NCI-H774 (cell line): Measurements from ENCODE around the gene VPS8.
"Not testable (repeated sequence)": the region's sequence is repeated elsewhere in the genome, so short reads cannot be mapped to it uniquely, and the experiment has no call there.

Source experiments
- DNase-seq: peaks from one replicate; lab custom pipeline; 2025; lab: John Stamatoyannopoulos, UW

The VPS8 gene

DNA sequence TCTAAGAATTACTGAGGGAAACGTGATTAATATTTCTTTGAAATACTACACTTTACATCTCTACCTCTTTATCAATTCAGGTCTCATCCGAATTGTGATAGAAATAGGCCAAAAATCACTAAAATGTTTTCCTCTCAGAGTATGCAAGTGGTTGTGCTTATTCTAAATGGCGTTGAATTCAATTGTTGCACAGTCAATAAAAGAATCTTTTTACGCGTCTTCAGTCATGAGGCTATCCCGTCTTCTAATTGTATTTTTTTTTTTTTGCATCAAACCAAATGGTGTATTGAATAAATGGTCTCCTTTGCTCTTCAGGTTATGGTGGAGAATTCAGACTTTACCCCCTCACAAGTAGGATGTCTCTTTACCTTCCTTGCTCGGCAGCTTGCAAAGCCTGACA, 112.6 kb downstream of the VPS8 start:
- no peak for DNase-seq

GRCh38 chr3:184927796-184928315, 115.9 kb downstream of the VPS8 start:
- peak; percentile 39 for DNase-seq

- DNase-seq = no peak
Observed at GRCh38 chr3:184932777-184933176, 120.8 kb downstream of the VPS8 start.

- DNase-seq = no peak
Observed at GRCh38 chr3:184937611-184938010, 125.6 kb downstream of the VPS8 start.

DNA sequence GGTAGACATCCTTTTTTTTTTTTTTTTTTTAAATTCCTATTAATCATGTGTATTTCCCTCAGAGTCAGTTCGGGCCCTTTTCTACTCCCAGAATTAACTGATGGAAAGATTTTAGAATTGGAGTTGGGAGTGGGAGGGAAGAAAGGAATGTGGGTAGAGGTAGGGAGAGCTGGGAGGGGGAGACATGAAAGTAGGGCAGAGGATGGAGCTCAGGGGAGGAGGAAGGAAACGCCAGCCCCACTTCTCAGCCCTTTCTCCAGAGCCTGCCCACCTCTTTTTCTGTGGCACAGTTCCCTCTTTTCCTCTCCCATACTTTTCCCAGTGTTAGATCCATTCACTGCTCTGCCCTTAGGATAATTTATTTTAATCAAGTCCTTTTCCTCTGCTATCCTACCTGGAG, 129.4 kb downstream of the VPS8 start:
- DNase-seq = no peak

DNA sequence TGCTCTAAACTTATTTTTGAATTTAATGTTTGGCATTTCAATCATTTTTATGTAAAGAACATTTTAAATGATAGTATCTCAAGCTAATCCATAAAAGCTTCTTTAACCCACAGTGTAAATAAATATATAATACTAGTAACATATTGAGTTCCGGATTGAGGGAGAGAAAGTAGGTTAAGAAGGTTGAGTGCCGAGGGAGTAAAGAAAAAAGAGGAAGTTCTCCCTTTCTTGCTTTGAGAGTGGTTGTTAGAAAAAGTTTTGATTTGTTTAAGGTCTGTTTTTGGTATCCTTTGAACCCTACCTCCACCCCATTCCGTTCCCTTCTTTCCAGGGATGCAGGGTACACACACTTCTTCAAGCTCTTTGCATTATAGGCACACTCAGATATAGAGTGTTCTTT, 130.8 kb downstream of the VPS8 start:
- DNase-seq = no peak

DNA sequence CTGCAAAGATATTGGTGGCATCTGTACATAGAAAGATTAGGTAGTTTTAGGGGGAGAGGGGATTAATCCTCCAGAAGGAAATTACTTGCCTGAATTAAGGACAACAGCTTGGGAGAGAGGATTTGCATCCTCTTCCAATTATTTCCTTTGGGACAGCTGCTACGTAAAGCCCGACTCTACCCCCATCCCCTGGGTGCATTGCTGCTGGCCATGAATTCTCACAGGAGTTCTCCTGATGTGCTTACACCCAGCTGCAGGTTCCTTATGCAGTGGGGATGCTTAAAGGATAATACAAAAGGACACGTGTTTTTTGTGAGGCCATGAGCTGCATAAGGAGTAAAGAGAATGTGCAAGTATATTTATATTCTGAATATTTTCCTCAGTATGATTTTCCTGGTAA, 132.3 kb downstream of the VPS8 start:
- no peak for DNase-seq

DNA sequence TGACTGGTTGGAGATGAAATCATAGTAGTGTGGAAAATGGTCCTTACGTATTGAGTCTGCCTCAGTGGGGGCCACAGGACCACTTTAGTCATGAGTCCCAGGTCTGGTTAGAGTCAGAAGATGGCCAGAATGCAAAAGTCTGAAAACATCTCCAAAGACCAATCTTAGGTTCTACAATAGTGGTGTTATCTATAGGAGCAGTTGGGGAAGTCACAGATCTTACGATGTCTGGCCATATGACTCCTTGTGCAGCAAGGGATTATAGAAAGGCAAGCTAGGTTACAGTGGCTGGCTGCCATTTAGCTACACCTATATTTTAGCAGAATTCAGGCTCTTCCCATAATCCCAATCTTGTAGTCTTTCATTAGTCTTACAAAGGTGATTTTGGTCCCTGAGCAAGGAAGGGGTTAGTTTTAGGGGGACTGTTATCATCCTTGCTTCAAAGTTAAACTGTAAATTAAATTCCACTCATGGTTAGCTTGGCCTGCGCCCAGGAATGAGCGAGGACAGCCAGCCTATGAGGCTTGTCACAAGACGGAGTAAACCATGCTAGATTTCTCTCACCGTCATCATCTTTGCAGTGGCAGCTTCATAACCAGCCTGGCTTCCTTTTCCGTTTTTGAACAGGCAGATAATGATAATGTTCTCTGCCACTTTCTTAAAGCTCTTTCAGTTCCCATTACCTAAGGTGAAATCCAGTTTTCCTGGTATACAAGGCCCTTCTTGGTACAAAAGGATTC, 134.1 kb downstream of the VPS8 start:
- no peak for DNase-seq

DNA sequence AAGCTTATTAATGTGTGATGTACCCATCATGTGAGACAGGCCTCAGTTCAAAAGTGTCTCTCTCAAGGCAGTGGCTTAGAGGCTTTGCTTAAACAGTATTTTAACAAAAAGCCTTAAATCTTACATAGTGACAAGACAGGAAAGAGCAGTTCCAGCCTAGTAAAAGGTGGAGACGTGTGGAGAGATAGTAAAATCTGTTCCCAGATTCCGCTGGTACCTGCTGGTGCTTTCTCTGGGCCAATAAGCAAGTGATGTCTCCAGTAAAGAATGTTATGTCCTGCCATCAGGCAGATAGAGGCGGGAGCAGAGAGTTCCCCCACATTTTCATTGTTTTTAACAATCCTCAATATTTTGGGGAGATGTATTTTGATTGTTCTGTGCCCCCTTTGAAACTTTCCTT, 135.0 kb downstream of the VPS8 start:
- DNase-seq = no peak

- DNase-seq = no peak
Observed at GRCh38 chr3:184949251-184949965, 137.4 kb downstream of the VPS8 start.

DNA sequence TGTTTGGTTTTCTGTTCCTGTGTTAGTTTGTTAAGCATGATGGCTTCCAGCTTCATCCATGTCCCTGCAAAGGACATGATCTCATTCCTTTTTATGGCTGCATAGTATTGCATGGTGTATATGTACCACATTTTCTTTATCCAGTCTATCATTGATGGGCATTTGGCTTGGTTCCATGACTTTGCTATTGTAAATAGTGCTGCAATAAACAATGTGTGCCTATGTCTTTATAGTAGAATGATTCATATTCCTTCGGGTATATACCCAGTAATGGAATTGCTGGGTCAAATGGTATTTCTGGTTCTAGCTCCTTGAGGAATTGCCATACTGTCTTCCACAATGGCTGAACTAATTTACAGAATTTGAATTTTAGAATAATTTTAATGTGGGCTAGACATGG, 138.8 kb downstream of the VPS8 start:
- DNase-seq = not testable (repeated sequence)

DNA sequence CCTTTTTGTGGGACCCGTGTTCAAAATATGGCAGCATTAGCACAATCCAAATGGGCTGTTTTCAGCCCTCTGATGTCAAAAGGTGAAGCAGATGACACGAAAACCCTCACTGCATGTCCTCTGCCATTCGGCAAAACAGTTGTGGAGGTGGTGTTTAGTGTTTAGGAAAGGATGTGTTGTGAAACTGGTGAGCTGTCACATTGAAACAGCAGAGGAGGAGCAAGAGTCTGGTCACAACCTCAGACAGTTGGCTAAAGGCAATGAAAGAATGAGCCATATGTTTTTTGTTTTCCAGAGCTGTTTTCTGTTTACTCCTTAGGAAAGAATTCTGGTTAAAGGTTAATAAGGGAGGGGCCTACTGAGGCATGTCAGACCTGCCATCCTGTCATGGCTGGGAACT, 140.7 kb downstream of the VPS8 start:
- no peak for DNase-seq

GRCh38 chr3:184953401-184953800, 141.4 kb downstream of the VPS8 start:
- DNase-seq = no peak

- DNase-seq = no peak
Observed at GRCh38 chr3:184954251-184954650, 142.3 kb downstream of the VPS8 start.

GRCh38 chr3:184954851-184955250, 142.9 kb downstream of the VPS8 start:
- not testable (repeated sequence) for DNase-seq

- DNase-seq = no peak
Observed at GRCh38 chr3:184965639-184966430, 153.9 kb downstream of the VPS8 start.

DNA sequence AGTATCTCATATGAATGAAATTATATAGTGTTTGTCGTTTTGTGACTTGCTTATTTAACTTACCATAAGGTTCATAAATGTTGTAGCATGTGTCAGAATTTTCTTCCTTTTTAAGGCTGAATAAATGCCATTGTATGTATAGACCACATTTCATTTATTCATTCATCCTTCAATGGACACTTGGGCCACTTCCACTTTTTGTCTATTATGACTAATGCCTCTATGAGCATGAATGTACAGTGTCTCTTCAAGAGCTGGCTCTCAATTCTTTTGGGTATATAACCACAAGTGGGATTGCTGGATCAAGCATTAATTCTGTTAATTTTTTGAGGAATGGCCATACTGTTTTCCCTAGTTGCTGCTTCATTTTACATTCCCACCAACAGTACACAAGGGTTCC, 156.1 kb downstream of the VPS8 start:
- no peak for DNase-seq

GRCh38 chr3:184970186-184970585, 158.2 kb downstream of the VPS8 start:
- no peak for DNase-seq

DNA sequence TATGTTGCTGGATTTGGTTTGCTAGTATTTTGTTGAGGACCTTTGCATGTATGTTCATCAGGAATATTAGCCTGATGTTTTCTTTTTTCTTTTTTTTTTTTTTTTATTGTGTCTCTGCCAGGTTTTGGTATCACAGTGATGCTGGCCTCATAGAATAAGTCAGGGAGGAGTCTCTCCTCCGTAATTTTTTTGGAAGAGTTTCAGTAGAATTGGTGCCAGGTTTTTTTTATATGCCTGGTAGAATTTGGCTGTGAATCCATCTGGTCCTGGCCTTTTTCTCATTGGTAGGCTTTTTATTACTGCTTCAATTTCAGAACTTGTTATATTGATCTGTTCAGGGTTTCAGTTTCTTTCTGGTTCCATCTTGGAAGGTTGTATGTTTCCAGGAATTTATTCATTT, 165.8 kb downstream of the VPS8 start:
- no peak for DNase-seq

- no peak for DNase-seq
Observed at GRCh38 chr3:184981071-184981470, 169.1 kb downstream of the VPS8 start.

DNA sequence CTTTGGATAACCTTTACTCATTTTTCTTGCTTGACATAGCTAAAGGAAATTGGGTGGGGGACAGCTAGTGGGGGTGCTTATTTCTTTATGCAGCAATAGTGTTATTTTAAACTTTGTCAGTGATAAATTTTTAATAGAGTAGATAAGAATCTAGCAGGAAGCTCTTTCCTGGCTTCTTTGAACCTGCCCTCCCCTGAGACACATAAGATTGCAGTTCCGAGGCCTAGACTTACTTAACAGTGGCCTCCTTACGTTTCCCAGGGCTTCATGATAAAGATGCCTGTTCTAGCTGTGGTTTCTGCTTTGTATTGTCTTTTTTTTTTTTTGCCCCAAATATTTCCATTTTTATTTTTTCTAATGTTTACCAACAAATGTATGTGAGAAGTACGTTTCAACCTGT, 170.1 kb downstream of the VPS8 start:
- DNase-seq = no peak

- DNase-seq = no peak
Observed at GRCh38 chr3:184985586-184985985, 173.6 kb downstream of the VPS8 start.
